Mucosa of rectum (tissue), 2 donors: ENCODE results near the gene RNF19B.

Source experiments
- H3K27ac ChIP-seq, 2 donors: one replicate each; pipeline ENCODE4 v1.7.0; 2013; ENCODE audit warnings: inconsistent platforms in 2 of 2, low read depth in 2 of 2, low read length in 2 of 2
- H3K27me3 ChIP-seq, 2 donors: one replicate each; pipeline ENCODE4 v1.7.0; 2013; ENCODE audit warnings: low read length in 2 of 2; ENCODE audit not compliant: control insufficient read depth in 2 of 2, insufficient read depth in 2 of 2
- H3K36me3 ChIP-seq, 2 donors: one replicate each; pipeline ENCODE4 v1.7.0; 2013; ENCODE audit warnings: low read length in 2 of 2; ENCODE audit not compliant: control insufficient read depth in 2 of 2, insufficient read depth in 2 of 2
- H3K4me1 ChIP-seq, 2 donors: one replicate each; pipeline ENCODE4 v1.7.0; 2013; ENCODE audit warnings: low read length in 2 of 2, mild to moderate bottlenecking in 1 of 2; ENCODE audit not compliant: control insufficient read depth in 2 of 2, insufficient read depth in 2 of 2
- H3K4me3 ChIP-seq, 2 donors: one replicate each; pipeline ENCODE4 v1.7.0; 2013; ENCODE audit warnings: low read length in 2 of 2
- H3K9ac ChIP-seq, 2 donors: one replicate each; pipeline ENCODE4 v1.7.0; 2013; ENCODE audit warnings: low read length in 2 of 2, low read depth in 1 of 2, mild to moderate bottlenecking in 1 of 2
- H3K9me3 ChIP-seq, 2 donors: one replicate each; pipeline ENCODE4 v1.7.0; 2013; ENCODE audit warnings: low read length in 2 of 2; ENCODE audit not compliant: control insufficient read depth in 2 of 2
- donor health status: healthy.
- donor health status: Normal muscosa, but diverticular disease.

RNF19B gene

DNA sequence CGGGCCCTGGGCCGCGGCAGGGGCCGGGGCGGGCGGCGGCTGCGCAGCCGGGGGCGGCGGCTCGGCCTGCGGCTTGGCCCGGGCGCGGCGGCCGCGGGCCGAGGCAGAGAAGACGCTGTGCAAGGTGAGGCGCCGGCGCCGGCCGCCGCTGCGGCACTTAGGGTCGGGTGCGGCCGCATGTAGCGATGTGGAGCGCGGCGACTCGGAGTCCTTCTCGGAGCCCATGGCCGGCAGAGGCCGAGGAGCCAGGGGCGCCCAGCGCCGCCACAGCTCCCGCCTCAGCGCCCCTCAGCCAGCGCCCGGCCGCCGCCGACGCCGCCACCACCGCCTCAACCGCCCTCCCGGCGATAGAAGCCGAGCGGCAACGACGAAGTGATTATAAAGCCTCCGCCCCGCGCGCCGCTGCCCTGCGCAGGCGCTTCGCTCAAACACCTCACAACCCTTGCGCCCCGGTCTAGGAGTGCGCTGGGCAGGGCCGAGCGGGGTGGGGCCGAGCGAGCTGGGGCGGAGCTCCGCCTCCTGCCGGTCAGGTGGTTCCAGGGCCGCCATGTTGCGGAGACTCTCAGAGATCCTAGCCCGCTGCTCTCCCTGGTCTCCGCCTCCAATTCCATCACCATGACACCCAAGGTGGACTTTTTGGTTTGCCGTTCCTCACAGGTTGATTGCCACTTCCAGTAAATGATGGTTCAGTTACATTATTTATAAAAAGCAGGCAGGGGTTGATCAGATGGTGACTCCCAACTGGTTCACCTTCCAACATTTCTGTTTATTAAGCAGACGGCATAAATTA lies at the start of gene RNF19B:
Gene RNF19B (minus strand): TSS at position 349 of the 790 bp plus-strand sequence. CDS start 124 bp downstream, at position 225.
- peak within 1 kb of the TSS; percentile 90 to 96 for H3K4me3 ChIP-seq
- H3K27me3 ChIP-seq: no peaks in the 10 kb centered on the region
- no peaks in the 10 kb centered on the region for H3K9me3 ChIP-seq
- peaks cover 13 to 14% of the 10 kb centered on the region in 2 donors for H3K4me1 ChIP-seq
- H3K9ac ChIP-seq: peak within 1 kb of the TSS; percentile 85 to 95
- H3K36me3 ChIP-seq: no peaks in the 10 kb centered on the region
- peak within 1 kb of the TSS; percentile 95 to 96 for H3K27ac ChIP-seq

- peaks cover 10 to 17% of the 10 kb centered on the region in 2 donors for H3K4me1 ChIP-seq
- no peak overlapping the region for H3K4me3 ChIP-seq
- H3K27me3 ChIP-seq: no peaks in the 10 kb centered on the region
- no peak overlapping the region for H3K9ac ChIP-seq
- no peaks in the 10 kb centered on the region for H3K9me3 ChIP-seq
- peaks cover 35 to 59% of the 10 kb centered on the region in 2 donors for H3K36me3 ChIP-seq
- no peak overlapping the region for H3K27ac ChIP-seq
These were observed 49.2 kb upstream of the RNF19B start for GRCh38 chr1:33013791-33014190.

GRCh38 chr1:33012165-33012564 lies 47.6 kb upstream of the RNF19B start:
- no peak overlapping the region for H3K4me3 ChIP-seq
- H3K36me3 ChIP-seq: peaks cover 40 to 58% of the 10 kb centered on the region in 2 donors
- no peak overlapping the region for H3K9ac ChIP-seq
- H3K27ac ChIP-seq: peak overlapping the region in 1 of 2 donors; percentile 47
- no peaks in the 10 kb centered on the region for H3K9me3 ChIP-seq
- no peaks in the 10 kb centered on the region for H3K27me3 ChIP-seq
- H3K4me1 ChIP-seq: peaks cover 10 to 19% of the 10 kb centered on the region in 2 donors

GRCh38 chr1:33010932-33011731 lies 46.5 kb upstream of the RNF19B start:
- Histone ChIP-seq H3K4me3 (no peak overlapping the region), H3K27me3 (no peaks in the 10 kb centered on the region), H3K36me3 (peaks cover 38 to 55% of the 10 kb centered on the region in 2 donors), H3K9me3 (no peaks in the 10 kb centered on the region), H3K9ac (no peak overlapping the region), H3K27ac (peak overlapping the region; percentile 47 to 59), H3K4me1 (peaks cover 10 to 19% of the 10 kb centered on the region in 2 donors)

GRCh38 chr1:33009561-33009960 lies 45.0 kb upstream of the RNF19B start:
- no peak overlapping the region for H3K4me3 ChIP-seq
- no peaks in the 10 kb centered on the region for H3K27me3 ChIP-seq
- H3K9me3 ChIP-seq: no peaks in the 10 kb centered on the region
- peaks cover 42 to 54% of the 10 kb centered on the region in 2 donors for H3K36me3 ChIP-seq
- H3K27ac ChIP-seq: no peak overlapping the region
- no peak overlapping the region for H3K9ac ChIP-seq
- peaks cover 10 to 19% of the 10 kb centered on the region in 2 donors for H3K4me1 ChIP-seq

DNA sequence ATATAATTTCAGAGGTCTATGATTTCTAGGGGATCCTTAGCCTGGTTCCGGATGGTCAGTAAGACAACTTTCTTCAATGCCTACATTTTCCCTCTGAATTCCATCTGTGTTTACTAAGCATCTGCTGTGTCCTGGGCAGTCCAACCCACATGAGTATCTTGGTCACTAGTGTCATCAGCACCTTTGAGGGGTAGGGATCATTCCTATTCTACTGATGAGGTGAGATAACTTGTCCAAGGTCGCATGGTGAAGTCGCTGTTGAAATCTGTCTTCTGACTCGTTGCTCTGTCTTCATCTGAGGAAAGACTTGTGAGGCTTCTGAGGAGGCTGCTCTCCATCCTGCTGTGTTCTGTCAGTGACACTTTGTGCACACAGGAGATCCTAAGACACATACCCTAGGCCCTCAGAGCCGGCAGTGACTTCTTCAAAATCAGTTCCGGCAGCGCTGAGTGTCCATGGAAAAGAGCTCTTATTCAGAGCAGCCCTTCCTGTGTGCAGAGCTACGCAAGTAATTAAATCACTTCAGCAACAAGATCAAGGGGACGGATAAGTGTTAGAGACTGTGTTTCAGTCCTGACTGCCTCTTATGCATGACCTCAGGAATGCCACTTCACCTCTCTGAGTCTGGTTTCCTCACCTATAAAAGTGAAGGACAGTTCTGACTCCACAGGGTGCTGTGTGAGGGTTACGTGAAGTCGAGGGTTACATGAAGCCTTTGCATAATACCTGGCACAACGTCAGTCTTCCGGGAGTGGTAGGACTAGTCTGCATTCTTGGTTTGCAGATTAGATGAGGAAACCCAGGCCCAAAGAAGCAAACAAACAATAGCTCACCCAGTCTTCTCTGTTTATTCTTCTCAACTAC lies 43.7 kb upstream of the RNF19B start:
- no peaks in the 10 kb centered on the region for H3K9me3 ChIP-seq
- no peak overlapping the region for H3K27ac ChIP-seq
- no peaks in the 10 kb centered on the region for H3K27me3 ChIP-seq
- H3K4me1 ChIP-seq: peaks cover 10 to 16% of the 10 kb centered on the region in 2 donors
- no peak overlapping the region for H3K4me3 ChIP-seq
- no peak overlapping the region for H3K9ac ChIP-seq
- H3K36me3 ChIP-seq: peaks cover 38 to 41% of the 10 kb centered on the region in 2 donors

DNA sequence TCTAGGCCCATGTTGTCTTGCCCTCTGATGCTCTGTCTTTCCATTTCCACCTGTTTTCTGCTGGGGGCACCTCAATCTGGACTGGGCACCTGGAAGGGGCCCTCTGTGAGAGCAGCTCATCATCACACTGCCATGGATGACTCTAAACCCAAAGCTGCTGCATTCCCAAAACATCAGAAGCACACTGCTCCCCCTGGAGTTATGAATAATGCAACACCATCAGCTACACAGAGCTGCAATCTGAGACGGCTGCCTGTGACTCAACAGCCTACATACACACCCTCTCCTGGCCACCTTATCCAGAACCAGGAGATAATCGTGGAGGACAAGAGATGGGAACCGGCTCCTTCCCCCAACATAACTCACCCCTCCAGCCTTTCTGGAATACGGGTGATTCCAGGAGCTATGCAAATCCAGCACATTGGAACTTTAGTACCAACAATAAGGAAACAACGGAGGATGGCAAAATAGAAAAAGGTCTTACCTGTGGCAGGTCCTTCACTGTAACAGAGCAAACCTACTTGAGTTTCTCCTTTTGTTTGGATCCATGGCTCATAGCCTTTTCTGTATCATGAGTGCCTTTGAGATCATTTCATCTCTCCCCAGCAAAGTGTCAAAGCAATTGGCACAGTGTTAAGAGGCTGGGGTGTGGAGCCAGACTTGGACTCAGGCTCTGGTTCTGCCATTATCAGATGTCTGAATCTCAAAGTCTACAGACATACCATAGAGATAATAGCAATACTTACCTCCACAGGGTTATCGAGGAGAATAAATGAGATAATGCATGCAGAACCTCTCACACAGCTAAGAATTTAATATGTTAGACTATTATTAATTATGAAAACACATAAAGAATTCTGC lies 42.8 kb upstream of the RNF19B start:
- Histone ChIP-seq H3K9ac (no peak overlapping the region), H3K36me3 (peaks cover 29 to 33% of the 10 kb centered on the region in 2 donors), H3K4me3 (no peak overlapping the region), H3K4me1 (peaks cover 10 to 16% of the 10 kb centered on the region in 2 donors), H3K27ac (no peak overlapping the region), H3K27me3 (no peaks in the 10 kb centered on the region), H3K9me3 (no peaks in the 10 kb centered on the region)

DNA sequence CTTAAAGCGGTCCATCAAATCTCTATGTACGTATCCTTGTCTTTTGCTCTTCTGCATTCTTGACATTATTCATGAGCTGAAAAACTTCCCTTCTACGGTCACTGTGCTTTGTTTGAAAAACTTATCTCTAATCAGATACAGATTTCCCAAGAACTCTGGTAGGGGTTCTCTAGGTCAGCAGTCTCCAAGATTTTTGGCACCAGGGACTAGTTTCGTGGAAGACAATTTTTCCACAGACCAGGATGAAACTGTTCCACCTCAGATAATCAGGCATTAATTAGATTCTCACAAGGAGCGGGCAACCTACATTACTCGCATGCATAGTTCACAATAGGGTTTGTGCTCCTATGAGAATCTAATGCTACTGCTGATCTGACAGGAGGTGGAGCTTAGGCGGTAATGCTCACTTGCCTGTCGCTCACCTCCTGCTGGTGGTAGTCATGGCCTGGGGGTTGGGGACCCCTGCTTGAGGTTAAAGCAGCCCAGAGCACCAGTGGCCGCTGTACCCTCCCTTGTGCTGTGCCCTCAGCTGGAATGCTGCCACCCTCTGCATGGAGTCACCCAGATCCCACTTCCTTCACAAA lies 41.3 kb upstream of the RNF19B start:
- Histone ChIP-seq H3K27me3 (no peaks in the 10 kb centered on the region), H3K4me3 (no peak overlapping the region), H3K27ac (no peak overlapping the region), H3K4me1 (peaks cover 2 to 4% of the 10 kb centered on the region in 2 donors), H3K36me3 (peaks cover 19 to 20% of the 10 kb centered on the region in 2 donors), H3K9ac (no peak overlapping the region), H3K9me3 (no peaks in the 10 kb centered on the region)
